ENCODE data around the gene DCAF7. TPM values are rescaled to one million over a fixed set of nuclear protein-coding genes. Genes with fewer than 3 reads are reported as not detected.

The DCAF7 gene
- total RNA-seq, 1 experiment from 2014 or later: 144 TPM

- H3K36me3 ChIP-seq (ENCODE audit: control insufficient read depth in 1 of 2, insufficient read depth in 2 of 2, low read length in 2 of 2): peaks cover 9 to 17% of the 10 kb centered on the region in 2 experiments; a peak in 3 of 4 replicates
- H3K4me1 ChIP-seq (ENCODE audit: control insufficient read depth in 1 of 2, insufficient read depth in 2 of 2, low read length in 2 of 2): peaks cover 3 to 5% of the 10 kb centered on the region in 2 experiments; a peak in 3 of 4 replicates
- TF ChIP-seq JUND (IDR thresholded peaks at IDR 0.05): no peak
- no peak for TF ChIP-seq ZFX (IDR thresholded peaks at IDR 0.05)
- TF ChIP-seq, protein P1, sequence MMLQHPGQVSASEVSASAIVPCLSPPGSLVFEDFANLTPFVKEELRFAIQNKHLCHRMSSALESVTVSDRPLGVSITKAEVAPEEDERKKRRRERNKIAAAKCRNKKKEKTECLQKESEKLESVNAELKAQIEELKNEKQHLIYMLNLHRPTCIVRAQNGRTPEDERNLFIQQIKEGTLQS (IDR thresholded peaks at IDR 0.05): no peak
- TF ChIP-seq MAX (IDR thresholded peaks at IDR 0.05): no peak
- no peak for TF ChIP-seq CEBPB (IDR thresholded peaks at IDR 0.05; ENCODE audit: low read depth)
- TF ChIP-seq, protein P2, sequence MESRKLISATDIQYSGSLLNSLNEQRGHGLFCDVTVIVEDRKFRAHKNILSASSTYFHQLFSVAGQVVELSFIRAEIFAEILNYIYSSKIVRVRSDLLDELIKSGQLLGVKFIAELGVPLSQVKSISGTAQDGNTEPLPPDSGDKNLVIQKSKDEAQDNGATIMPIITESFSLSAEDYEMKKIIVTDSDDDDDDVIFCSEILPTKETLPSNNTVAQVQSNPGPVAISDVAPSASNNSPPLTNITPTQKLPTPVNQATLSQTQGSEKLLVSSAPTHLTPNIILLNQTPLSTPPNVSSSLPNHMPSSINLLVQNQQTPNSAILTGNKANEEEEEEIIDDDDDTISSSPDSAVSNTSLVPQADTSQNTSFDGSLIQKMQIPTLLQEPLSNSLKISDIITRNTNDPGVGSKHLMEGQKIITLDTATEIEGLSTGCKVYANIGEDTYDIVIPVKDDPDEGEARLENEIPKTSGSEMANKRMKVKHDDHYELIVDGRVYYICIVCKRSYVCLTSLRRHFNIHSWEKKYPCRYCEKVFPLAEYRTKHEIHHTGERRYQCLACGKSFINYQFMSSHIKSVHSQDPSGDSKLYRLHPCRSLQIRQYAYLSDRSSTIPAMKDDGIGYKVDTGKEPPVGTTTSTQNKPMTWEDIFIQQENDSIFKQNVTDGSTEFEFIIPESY (IDR thresholded peaks at IDR 0.05; ENCODE audit: extremely low read depth, insufficient replicate concordance, low read length): no peak
- no peak for TF ChIP-seq CBX3 (IDR thresholded peaks at IDR 0.05; ENCODE audit: low read depth)
- DNase-seq (ENCODE audit: low read depth, low spot score) (no peak), ATAC-seq (no peak)
- CTCF ChIA-PET: interaction anchor here (2.6 kb wide), 1 partner anchor 17 kb away, joined by 7 read pairs; no protein-coding TSS in a partner anchor
- POLR2A ChIA-PET: interaction anchor here (0.6 kb wide), 1 partner anchor 27 kb away, joined by 4 read pairs; the partner anchor contains the start of gene MAP3K3
- no peaks in the 10 kb centered on the region for H3K79me2 ChIP-seq (ENCODE audit: insufficient read depth, low read length)
- H3K27me3 ChIP-seq (ENCODE audit: insufficient read depth, low read length): no peaks in the 10 kb centered on the region
- no peak overlapping the region for H3K9ac ChIP-seq (ENCODE audit: low read length)
- intact Hi-C loops (cut with micrococcal nuclease): no loop called here
- no peak overlapping the region for H2AFZ ChIP-seq (ENCODE audit: low read depth, low read length, poor library complexity, severe bottlenecking)
- BruUV-seq (replicated peaks): no TSS peak
- H3K27ac ChIP-seq (ENCODE audit: low read depth, low read length): no peak overlapping the region
- no peaks in the 10 kb centered on the region for H3K9me2 ChIP-seq (ENCODE audit: insufficient read depth)
- RAD21 ChIA-PET (ENCODE audit: low non-redundant PET in 1 of 2, low total read pairs in 2 of 2, uncharacterized antibody in 2 of 2, unreplicated experiment in 2 of 2): no interaction called here
- no peaks in the 10 kb centered on the region for H4K20me1 ChIP-seq (ENCODE audit: insufficient read depth)
- no peaks in the 10 kb centered on the region for H3K9me3 ChIP-seq (ENCODE audit: control insufficient read depth in 1 of 2, insufficient read depth in 1 of 2, low read depth in 1 of 2, low read length in 2 of 2)
- no peak overlapping the region for H3K4me3 ChIP-seq (replicated peaks in 1 of 2; ENCODE audit: low read depth in 1 of 2, low read length in 2 of 2)
- no peak overlapping the region for H3K4me2 ChIP-seq (ENCODE audit: low read length)
These were observed 44.9 kb downstream of the DCAF7 start for GRCh38 chr17:63595132-63595531.
